ENCODE results near the gene PAQR6.
A peak's percentile ranks its signal among the peaks of the same experiment; 100 is the strongest.

The PAQR6 gene

GRCh38 chr1:156247460-156248322, at the start of gene PAQR6:
Gene PAQR6 (minus strand): TSS chr1:156248056. CDS start chr1:156246731, 1,325 bp downstream.
- DNase-seq (ENCODE audit: low read depth): no peak

GRCh38 chr1:156295391-156295947, 47.6 kb upstream of the PAQR6 start, which contains the start of gene GLMP:
Gene GLMP (minus strand): TSS chr1:156295679. CDS start chr1:156295645, 34 bp downstream.
- DNase-seq (ENCODE audit: low read depth): no peak

- no peak for DNase-seq (ENCODE audit: low read depth)
These were observed 46.0 kb upstream of the PAQR6 start for GRCh38 chr1:156293895-156294294.

- no peak for DNase-seq (ENCODE audit: low read depth)
These were observed 45.2 kb upstream of the PAQR6 start for GRCh38 chr1:156293098-156293434.

- DNase-seq (ENCODE audit: low read depth): peak; percentile 42
These were observed 43.6 kb upstream of the PAQR6 start for GRCh38 chr1:156291226-156292061.

- no peak for DNase-seq (ENCODE audit: low read depth)
These were observed 42.0 kb upstream of the PAQR6 start for GRCh38 chr1:156289857-156290256.

- DNase-seq (ENCODE audit: low read depth): no peak
These were observed 38.2 kb upstream of the PAQR6 start for GRCh38 chr1:156286061-156286460.

- no peak for DNase-seq (ENCODE audit: low read depth)
These were observed 37.6 kb upstream of the PAQR6 start for GRCh38 chr1:156285437-156285836.

GRCh38 chr1:156284757-156285156, 36.9 kb upstream of the PAQR6 start:
- DNase-seq (ENCODE audit: low read depth): no peak

- no peak for DNase-seq (ENCODE audit: low read depth)
These were observed 36.3 kb upstream of the PAQR6 start, which contains the start of gene TMEM79 for GRCh38 chr1:156284112-156284511. Gene TMEM79 (plus strand): TSS chr1:156284325. CDS start chr1:156285227, 902 bp downstream.

- no peak for DNase-seq (ENCODE audit: low read depth)
These were observed 35.7 kb upstream of the PAQR6 start for GRCh38 chr1:156283521-156283920.

- DNase-seq (ENCODE audit: low read depth): peak; percentile 94
These were observed 34.8 kb upstream of the PAQR6 start, which contains the start of gene SMG5 for GRCh38 chr1:156282479-156283222. Gene SMG5 (minus strand): TSS chr1:156282825. CDS start chr1:156282680, 145 bp downstream.

GRCh38 chr1:156281693-156282478, 34.0 kb upstream of the PAQR6 start:
- DNase-seq (ENCODE audit: low read depth): no peak

GRCh38 chr1:156281281-156281680, 33.4 kb upstream of the PAQR6 start:
- no peak for DNase-seq (ENCODE audit: low read depth)

- no peak for DNase-seq (ENCODE audit: low read depth)
These were observed 32.0 kb upstream of the PAQR6 start for GRCh38 chr1:156279837-156280236.

GRCh38 chr1:156276966-156277381, 29.1 kb upstream of the PAQR6 start:
- DNase-seq (ENCODE audit: low read depth): no peak

GRCh38 chr1:156276532-156276931, 28.7 kb upstream of the PAQR6 start:
- DNase-seq (ENCODE audit: low read depth): no peak

- no peak for DNase-seq (ENCODE audit: low read depth)
These were observed 22.5 kb upstream of the PAQR6 start for GRCh38 chr1:156270314-156270713.

GRCh38 chr1:156268336-156268735, 20.5 kb upstream of the PAQR6 start:
- no peak for DNase-seq (ENCODE audit: low read depth)

- DNase-seq (ENCODE audit: low read depth): no peak
These were observed 18.2 kb upstream of the PAQR6 start for GRCh38 chr1:156266051-156266450.

GRCh38 chr1:156263288-156263655, 15.4 kb upstream of the PAQR6 start:
- no peak for DNase-seq (ENCODE audit: low read depth)
